ENCODE measurements around the gene MAP2K7. TPM values are rescaled to one million over a fixed set of nuclear protein-coding genes. Genes with fewer than 3 reads are reported as not detected.

The MAP2K7 gene
- total RNA-seq, 4 donors from 2014 or later, result 9.1 to 18.6 (median 14.9) TPM

- 91 to 93% methylated on average over 7 of the region's 7 CpGs for WGBS, 2 donors
- Histone ChIP-seq H3K4me1 (peaks cover 23 to 25% of the 10 kb centered on the region in 2 donors), H3K4me3 (replicated peaks in 1 of 3) (no peak overlapping the region), H3K27me3 (no peaks in the 10 kb centered on the region), H3K9me3 (no peaks in the 10 kb centered on the region), H3K36me3 (peaks cover 0 to 8% of the 10 kb centered on the region in 2 donors), H3K27ac (no peak overlapping the region)
- TF ChIP-seq POLR2A (IDR thresholded peaks at IDR 0.05), result no peak
- TF ChIP-seq CTCF (IDR thresholded peaks at IDR 0.05), result no peak
- intact Hi-C loops (cut with DNase I), result no loop called here
- no peak for DNase-seq
Measured at GRCh38 chr19:7901337-7901736, 2.3 kb upstream of the MAP2K7 start.

GRCh38 chr19:7902796-7903243 is 857 bp upstream of the MAP2K7 start:
- Histone ChIP-seq H3K27ac (peak overlapping the region; percentile 26 to 84 (median 71)), H3K9me3 (no peaks in the 10 kb centered on the region), H3K4me1 (peaks cover 23 to 25% of the 10 kb centered on the region in 2 donors), H3K4me3 (replicated peaks in 1 of 3) (peak overlapping the region in 2 of 3 donors; percentile 18 to 54), H3K36me3 (peaks cover 0 to 11% of the 10 kb centered on the region in 2 donors), H3K27me3 (no peaks in the 10 kb centered on the region)
- intact Hi-C loops (cut with DNase I), result no loop called here
- 12 to 23% methylated on average over 5 to 19 of the region's 20 CpGs for WGBS, 2 donors
- TF ChIP-seq POLR2A (IDR thresholded peaks at IDR 0.05) (no peak), CTCF (IDR thresholded peaks at IDR 0.05) (no peak)
- DNase-seq, result no peak

GRCh38 chr19:7904074-7905020 is 670 bp downstream of the MAP2K7 start:
- 24 to 72% methylated on average over 9 to 26 of the region's 68 CpGs for WGBS, 2 donors
- peak in 1 of 2 donors; percentile 45 for DNase-seq
- H3K4me1 ChIP-seq, result peaks cover 23 to 25% of the 10 kb centered on the region in 2 donors
- no peaks in the 10 kb centered on the region for H3K27me3 ChIP-seq
- TF ChIP-seq POLR2A (IDR thresholded peaks at IDR 0.05), result no peak
- no peak for TF ChIP-seq CTCF (IDR thresholded peaks at IDR 0.05)
- peaks cover 3 to 11% of the 10 kb centered on the region in 2 donors for H3K36me3 ChIP-seq
- H3K27ac ChIP-seq, result peak overlapping the region; percentile 59 to 86 (median 70)
- intact Hi-C loops (cut with DNase I), result loop anchor here (2.0 kb wide), 1 partner anchor 14 kb away; no protein-coding TSS in a partner anchor
- H3K9me3 ChIP-seq, result no peaks in the 10 kb centered on the region
- H3K4me3 ChIP-seq (replicated peaks in 1 of 3), result peak overlapping the region; percentile 76 to 91 (median 89)

- H3K36me3 ChIP-seq, result peaks cover 10 to 17% of the 10 kb centered on the region in 2 donors
- 65 to 79% methylated on average over 10 of the region's 10 CpGs for WGBS, 2 donors
- no peak for DNase-seq
- no peak overlapping the region for H3K27ac ChIP-seq
- peaks cover 23 to 25% of the 10 kb centered on the region in 2 donors for H3K4me1 ChIP-seq
- intact Hi-C loops (cut with DNase I), result loop anchor here (2.0 kb wide), 1 partner anchor 14 kb away; no protein-coding TSS in a partner anchor
- TF ChIP-seq CTCF (IDR thresholded peaks at IDR 0.05) (no peak), POLR2A (IDR thresholded peaks at IDR 0.05) (no peak)
- H3K4me3 ChIP-seq (replicated peaks in 1 of 3), result no peak overlapping the region
- no peaks in the 10 kb centered on the region for H3K9me3 ChIP-seq
- H3K27me3 ChIP-seq, result no peaks in the 10 kb centered on the region
Measured at GRCh38 chr19:7905268-7905667, 1.6 kb downstream of the MAP2K7 start.

GRCh38 chr19:7905859-7906258 is 2.2 kb downstream of the MAP2K7 start:
- peaks cover 16 to 23% of the 10 kb centered on the region in 2 donors for H3K36me3 ChIP-seq
- DNase-seq, result no peak
- intact Hi-C loops (cut with DNase I), result loop anchor here (2.0 kb wide), 1 partner anchor 13 kb away; no protein-coding TSS in a partner anchor
- WGBS, 2 donors, result 87 to 89% methylated on average over 10 of the region's 10 CpGs
- no peak overlapping the region for H3K27ac ChIP-seq
- TF ChIP-seq CTCF (IDR thresholded peaks at IDR 0.05) (no peak), POLR2A (IDR thresholded peaks at IDR 0.05) (no peak)
- H3K4me3 ChIP-seq (replicated peaks in 1 of 3), result no peak overlapping the region
- H3K9me3 ChIP-seq, result no peaks in the 10 kb centered on the region
- H3K27me3 ChIP-seq, result no peaks in the 10 kb centered on the region
- peaks cover 23 to 25% of the 10 kb centered on the region in 2 donors for H3K4me1 ChIP-seq
